Measurements from ENCODE around the gene KRT72. TPM values are rescaled to one million over a fixed set of nuclear protein-coding genes. Genes with fewer than 3 reads are reported as not detected.

KRT72 gene
- polyA plus RNA-seq, 1 donor (not counting 4 experiments of a cell fraction or from before 2014, with no cell fraction given) = not detected

DNA sequence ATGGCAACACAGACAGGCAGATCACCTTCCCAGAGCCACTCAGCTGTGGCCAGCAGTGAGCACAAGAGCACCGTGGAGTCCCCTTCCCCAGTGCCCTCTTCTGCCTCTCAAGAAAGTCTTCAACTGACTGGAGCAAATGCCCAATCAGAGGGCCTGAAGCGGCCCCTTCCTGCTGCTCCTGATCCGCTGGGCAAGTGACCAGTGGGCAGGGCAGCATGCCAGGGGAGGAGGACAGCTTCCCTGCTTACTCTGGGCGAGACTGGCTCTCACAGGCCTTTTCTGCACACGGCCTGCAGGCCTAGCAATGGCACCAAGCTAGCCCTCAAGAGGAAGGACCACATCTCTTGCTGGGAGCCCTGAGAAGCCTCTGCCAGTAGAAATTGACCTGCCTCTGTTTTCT, 49.2 kb downstream of the KRT72 start:
- no peaks in the 10 kb centered on the region for H3K4me1 ChIP-seq (ENCODE audit: control insufficient read depth, extremely low read depth, insufficient read depth, low read length)
- no peak overlapping the region for H3K9ac ChIP-seq (ENCODE audit: control insufficient read depth, extremely low read depth, insufficient read depth, low read length)
- no peak for TF ChIP-seq EZH2 (IDR thresholded peaks at IDR 0.05; ENCODE audit: low read length)
- TF ChIP-seq, protein P1, sequence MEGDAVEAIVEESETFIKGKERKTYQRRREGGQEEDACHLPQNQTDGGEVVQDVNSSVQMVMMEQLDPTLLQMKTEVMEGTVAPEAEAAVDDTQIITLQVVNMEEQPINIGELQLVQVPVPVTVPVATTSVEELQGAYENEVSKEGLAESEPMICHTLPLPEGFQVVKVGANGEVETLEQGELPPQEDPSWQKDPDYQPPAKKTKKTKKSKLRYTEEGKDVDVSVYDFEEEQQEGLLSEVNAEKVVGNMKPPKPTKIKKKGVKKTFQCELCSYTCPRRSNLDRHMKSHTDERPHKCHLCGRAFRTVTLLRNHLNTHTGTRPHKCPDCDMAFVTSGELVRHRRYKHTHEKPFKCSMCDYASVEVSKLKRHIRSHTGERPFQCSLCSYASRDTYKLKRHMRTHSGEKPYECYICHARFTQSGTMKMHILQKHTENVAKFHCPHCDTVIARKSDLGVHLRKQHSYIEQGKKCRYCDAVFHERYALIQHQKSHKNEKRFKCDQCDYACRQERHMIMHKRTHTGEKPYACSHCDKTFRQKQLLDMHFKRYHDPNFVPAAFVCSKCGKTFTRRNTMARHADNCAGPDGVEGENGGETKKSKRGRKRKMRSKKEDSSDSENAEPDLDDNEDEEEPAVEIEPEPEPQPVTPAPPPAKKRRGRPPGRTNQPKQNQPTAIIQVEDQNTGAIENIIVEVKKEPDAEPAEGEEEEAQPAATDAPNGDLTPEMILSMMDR (optimal IDR thresholded peaks at IDR 0.05 in 1 of 3, IDR thresholded peaks at IDR 0.05 in 1 of 3, conservative IDR thresholded peaks at IDR 0.05 in 1 of 3; ENCODE audit: extremely low read depth in 1 of 3, insufficient read depth in 2 of 3, low read length in 3 of 3) = no peak
- DNase-seq (ENCODE audit: low read depth, low spot score) (no peak), FAIRE-seq (no peak)
- no peaks in the 10 kb centered on the region for H3K79me2 ChIP-seq (ENCODE audit: control insufficient read depth, insufficient read depth, low read length)
- H3K27me3 ChIP-seq (ENCODE audit: control insufficient read depth, extremely low read depth, insufficient read depth, low read length) = peaks cover 16% of the 10 kb centered on the region
- no peak overlapping the region for H3K27ac ChIP-seq (ENCODE audit: control insufficient read depth, insufficient read depth, low read length)
- H2AFZ ChIP-seq (ENCODE audit: control insufficient read depth, low read length) = no peak overlapping the region
- H3K9me1 ChIP-seq (ENCODE audit: control insufficient read depth, extremely low read depth, insufficient read depth, low read length) = no peaks in the 10 kb centered on the region
- H3K36me3 ChIP-seq (ENCODE audit: control insufficient read depth in 2 of 2, extremely low read depth in 1 of 2, insufficient read depth in 2 of 2, low read length in 2 of 2) = no peaks in the 10 kb centered on the region
- H3K9me3 ChIP-seq (ENCODE audit: control insufficient read depth, low read depth, low read length) = no peaks in the 10 kb centered on the region
- dilution Hi-C loops (cut with MboI; ENCODE audit: extremely low pct_ligation_motif_present, low sequenced_read_pairs) = no loop called here
- H4K20me1 ChIP-seq (ENCODE audit: control insufficient read depth, extremely low read depth, insufficient read depth, low read length) = no peaks in the 10 kb centered on the region
- H3K4me2 ChIP-seq (ENCODE audit: control insufficient read depth, extremely low read depth, insufficient read depth, low read depth, low read length) = no peak overlapping the region
- no peak overlapping the region for H3K4me3 ChIP-seq (ENCODE audit: control insufficient read depth in 2 of 3, extremely low read depth in 1 of 3, insufficient read depth in 2 of 3, low read depth in 1 of 3, low read length in 3 of 3)

DNA sequence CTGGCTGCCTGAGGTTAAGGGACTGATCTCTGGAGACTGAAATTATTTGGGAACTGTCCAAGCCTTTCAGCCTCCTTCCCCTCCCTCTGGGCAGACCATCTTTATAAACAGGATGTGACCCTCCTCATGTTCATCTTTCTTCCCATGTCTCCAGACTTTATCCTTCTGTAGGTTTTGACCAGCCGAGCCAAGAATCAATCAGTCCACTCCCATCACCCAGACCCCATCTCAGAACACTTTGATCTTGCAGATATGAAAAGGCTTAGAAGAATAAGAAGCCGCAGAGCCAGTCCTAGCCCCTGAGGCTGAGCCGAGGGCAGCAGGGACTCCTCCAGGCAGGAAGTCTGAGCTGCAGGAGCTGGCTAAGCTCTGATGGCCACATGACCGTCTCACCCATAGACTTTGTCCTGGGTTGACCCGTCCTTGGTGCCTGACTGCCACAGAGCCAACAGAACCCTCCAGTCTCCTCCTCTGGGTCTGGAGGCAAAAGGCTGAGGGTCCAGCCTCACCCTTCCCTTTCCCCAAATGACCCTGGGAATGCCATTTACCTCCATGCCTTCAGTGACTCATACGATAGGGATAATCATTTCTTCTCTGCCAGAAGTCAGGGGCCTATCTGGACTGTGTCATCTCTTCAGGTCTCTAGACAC, 49.9 kb downstream of the KRT72 start:
- Histone ChIP-seq H3K4me2 (ENCODE audit: control insufficient read depth, extremely low read depth, insufficient read depth, low read depth, low read length) (no peak overlapping the region), H3K27ac (ENCODE audit: control insufficient read depth, insufficient read depth, low read length) (no peak overlapping the region), H4K20me1 (ENCODE audit: control insufficient read depth, extremely low read depth, insufficient read depth, low read length) (no peaks in the 10 kb centered on the region), H2AFZ (ENCODE audit: control insufficient read depth, low read length) (no peak overlapping the region), H3K36me3 (ENCODE audit: control insufficient read depth in 2 of 2, extremely low read depth in 1 of 2, insufficient read depth in 2 of 2, low read length in 2 of 2) (no peaks in the 10 kb centered on the region), H3K9me1 (ENCODE audit: control insufficient read depth, extremely low read depth, insufficient read depth, low read length) (no peaks in the 10 kb centered on the region), H3K9me3 (ENCODE audit: control insufficient read depth, low read depth, low read length) (no peaks in the 10 kb centered on the region), H3K4me3 (ENCODE audit: control insufficient read depth in 2 of 3, extremely low read depth in 1 of 3, insufficient read depth in 2 of 3, low read depth in 1 of 3, low read length in 3 of 3) (no peak overlapping the region), H3K27me3 (ENCODE audit: control insufficient read depth, extremely low read depth, insufficient read depth, low read length) (peaks cover 16% of the 10 kb centered on the region), H3K79me2 (ENCODE audit: control insufficient read depth, insufficient read depth, low read length) (no peaks in the 10 kb centered on the region), H3K9ac (ENCODE audit: control insufficient read depth, extremely low read depth, insufficient read depth, low read length) (no peak overlapping the region), H3K4me1 (ENCODE audit: control insufficient read depth, extremely low read depth, insufficient read depth, low read length) (no peaks in the 10 kb centered on the region)
- no peak for TF ChIP-seq EZH2 (IDR thresholded peaks at IDR 0.05; ENCODE audit: low read length)
- TF ChIP-seq, protein P1 (optimal IDR thresholded peaks at IDR 0.05 in 1 of 3, IDR thresholded peaks at IDR 0.05 in 1 of 3, conservative IDR thresholded peaks at IDR 0.05 in 1 of 3; ENCODE audit: extremely low read depth in 1 of 3, insufficient read depth in 2 of 3, low read length in 3 of 3) = no peak
- dilution Hi-C loops (cut with MboI; ENCODE audit: extremely low pct_ligation_motif_present, low sequenced_read_pairs) = no loop called here
- no peak for DNase-seq (ENCODE audit: low read depth, low spot score)
- FAIRE-seq = no peak

Data from keratinocyte (primary cell).